Keratinocyte (primary cell): ENCODE results near the gene AHNAK2. TPM values are rescaled to one million over a fixed set of nuclear protein-coding genes. Genes with fewer than 3 reads are reported as not detected.

Experiments used
- DNase-seq: peaks from one replicate; pipeline ENCODE4 v3.0.0-alpha.2; 2011; ENCODE audit warnings: low read depth, missing footprints, low spot score
- FAIRE-seq: peaks from 2 replicates; lab custom pipeline; 2011; peaks lifted over from hg19 to GRCh38; lab: Jason Lieb, UNC
- H2AFZ ChIP-seq: 2 replicates; pipeline ENCODE4 v1.6.0; 2012; ENCODE audit warnings: low read length, control low read depth, inconsistent platforms; ENCODE audit not compliant: control insufficient read depth
- H3K27ac ChIP-seq: 2 replicates; pipeline ENCODE4 v1.5.1; 2011; ENCODE audit warnings: low read length; ENCODE audit not compliant: control insufficient read depth, insufficient read depth
- H3K27me3 ChIP-seq: 3 replicates; pipeline ENCODE4 v1.6.0; 2011; ENCODE audit warnings: low read length; ENCODE audit not compliant: control insufficient read depth, insufficient read depth; ENCODE audit errors: extremely low read depth
- H3K36me3 ChIP-seq, 2 experiments: 2 replicates in 1 of 2; 3 replicates in 1 of 2; pipeline ENCODE4 v1.5.1; 2011; ENCODE audit warnings: low read length in 2 of 2, mild to moderate bottlenecking in 1 of 2; ENCODE audit not compliant: control insufficient read depth in 2 of 2, insufficient read depth in 2 of 2; ENCODE audit errors: extremely low read depth in 1 of 2
- H3K4me1 ChIP-seq: 3 replicates; pipeline ENCODE4 v1.5.1; 2011; ENCODE audit warnings: low read length; ENCODE audit not compliant: control insufficient read depth, insufficient read depth; ENCODE audit errors: extremely low read depth
- H3K4me2 ChIP-seq: 3 replicates; pipeline ENCODE4 v1.6.0; 2011; ENCODE audit warnings: low read depth, low read length; ENCODE audit not compliant: control insufficient read depth, insufficient read depth; ENCODE audit errors: extremely low read depth
- H3K4me3 ChIP-seq, 3 experiments: fragments of 200-600 bp in 1 of 3; sonication (generic) in 1 of 3; 2 replicates in 2 of 3; 3 replicates in 1 of 3; pipeline ENCODE4 v1.5.1; 2011 to 2016; ENCODE audit warnings: low read length in 3 of 3, mild to moderate bottlenecking in 3 of 3, control low read depth in 2 of 3, inconsistent platforms in 1 of 3, low read depth in 1 of 3, mixed read lengths in 1 of 3, mixed run types in 1 of 3, moderate library complexity in 1 of 3; ENCODE audit not compliant: control insufficient read depth in 2 of 3, insufficient read depth in 2 of 3; ENCODE audit errors: extremely low read depth in 1 of 3
- H3K79me2 ChIP-seq: 2 replicates; pipeline ENCODE4 v1.6.0; 2012; ENCODE audit warnings: low read length; ENCODE audit not compliant: control insufficient read depth, insufficient read depth
- H3K9ac ChIP-seq: 3 replicates; pipeline ENCODE4 v1.6.0; 2011; ENCODE audit warnings: low read length; ENCODE audit not compliant: control insufficient read depth, insufficient read depth; ENCODE audit errors: extremely low read depth
- H3K9me1 ChIP-seq: 3 replicates; pipeline ENCODE4 v1.6.0; 2011; ENCODE audit warnings: low read length; ENCODE audit not compliant: control insufficient read depth, insufficient read depth; ENCODE audit errors: extremely low read depth
- H3K9me3 ChIP-seq: 2 replicates; pipeline ENCODE4 v1.5.1; 2012; ENCODE audit warnings: low read depth, low read length; ENCODE audit not compliant: control insufficient read depth
- H4K20me1 ChIP-seq: 3 replicates; pipeline ENCODE4 v1.6.0; 2011; ENCODE audit warnings: low read length; ENCODE audit not compliant: control insufficient read depth, insufficient read depth; ENCODE audit errors: extremely low read depth
- CTCF ChIP-seq, 3 experiments: IDR thresholded peaks in 1 of 3; conservative IDR thresholded peaks in 1 of 3; optimal IDR thresholded peaks in 1 of 3; 2 replicates in 2 of 3; 3 replicates in 1 of 3; pipeline versions ENCODE3 to v1.5.1; 2011; ENCODE audit warnings: low read length in 3 of 3, mild to moderate bottlenecking in 3 of 3, moderate library complexity in 2 of 3, control low read depth in 1 of 3, inconsistent platforms in 1 of 3; ENCODE audit not compliant: insufficient read depth in 2 of 3; ENCODE audit errors: extremely low read depth in 1 of 3
- EZH2 ChIP-seq: IDR thresholded peaks from one replicate; pipeline ENCODE4 v1.6.1; 2012; ENCODE audit warnings: inconsistent platforms, mild to moderate bottlenecking, low read length, moderate library complexity
- dilution Hi-C: fragments of 300-500 bp; cut with MboI; formaldehyde crosslinking; loops from one replicate; pipeline ENCODE4 v1.7.0; 2020; ENCODE audit warnings: low sequenced_read_pairs; ENCODE audit not compliant: extremely low pct_ligation_motif_present
- polyA plus RNA-seq, 5 experiments: library from polyadenylated mRNA; depleted of rRNA in 3 of 5; stranded (reverse) in 3 of 5; stranded (forward) in 1 of 5; unstranded in 1 of 5; fragments of >200 nt; gene quantifications; 1 replicate in 1 of 5; 2 replicates in 3 of 5; 3 replicates in 1 of 5; pipeline versions ENCODE4 v1.2.1 to v1.2.3, GENCODE V29; 2011 to 2012; ENCODE audit warnings: missing spikeins in 2 of 5, low read depth in 1 of 5, low replicate concordance in 1 of 5

AHNAK2 gene
- polyA plus RNA-seq, 1 donor (not counting 4 experiments of a cell fraction or from before 2014, with no cell fraction given): 164 TPM

DNA sequence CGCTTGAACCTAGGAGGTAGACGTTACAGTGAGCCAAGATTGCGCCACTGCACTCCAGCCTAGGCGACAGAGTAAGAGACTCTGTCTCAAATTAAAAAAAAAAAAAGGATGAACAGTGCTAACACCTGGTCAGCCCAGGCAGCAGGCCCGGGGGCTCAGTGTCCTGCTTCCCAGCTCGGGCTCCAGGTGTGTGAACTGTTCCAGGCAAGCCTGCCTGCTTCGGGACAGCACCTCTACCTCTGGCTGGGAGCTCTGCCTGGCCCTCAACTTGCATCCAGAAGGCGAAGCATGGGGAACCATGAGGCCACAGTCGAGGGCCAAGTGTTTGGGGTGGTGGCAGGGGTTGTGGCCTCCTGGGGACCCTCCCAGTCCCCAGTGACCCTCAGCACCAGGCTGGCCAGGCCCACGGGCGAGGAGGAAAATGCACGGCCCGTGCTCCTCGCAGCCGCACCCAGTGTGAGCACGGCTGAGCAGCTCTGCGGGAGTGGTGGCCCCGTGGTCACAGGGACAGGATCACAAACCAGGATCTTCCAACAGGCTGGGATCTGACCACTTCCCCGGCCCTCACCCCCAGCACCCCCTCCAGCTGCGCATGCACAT is 27.3 kb upstream of the AHNAK2 start:
- H3K36me3 ChIP-seq: peaks cover 11 to 16% of the 10 kb centered on the region in 2 experiments
- dilution Hi-C loops: no loop called here

GRCh38 chr14:104999361-104999760 is 21.2 kb upstream of the AHNAK2 start:
- no peaks in the 10 kb centered on the region for H3K9me1 ChIP-seq
- no peaks in the 10 kb centered on the region for H3K27me3 ChIP-seq
- no peak overlapping the region for H3K4me2 ChIP-seq
- no peak overlapping the region for H3K4me3 ChIP-seq
- H4K20me1 ChIP-seq: no peaks in the 10 kb centered on the region
- H3K9me3 ChIP-seq: no peaks in the 10 kb centered on the region
- no peak overlapping the region for H3K27ac ChIP-seq
- dilution Hi-C loops: no loop called here
- TF ChIP-seq CTCF (optimal IDR thresholded peaks at IDR 0.05 in 1 of 3, IDR thresholded peaks at IDR 0.05 in 1 of 3, conservative IDR thresholded peaks at IDR 0.05 in 1 of 3; ENCODE audit: extremely low read depth in 1 of 3, insufficient read depth in 2 of 3, low read length in 3 of 3): no peak
- TF ChIP-seq EZH2: no peak
- H2AFZ ChIP-seq: no peak overlapping the region
- FAIRE-seq (no peak), DNase-seq (no peak)
- peaks cover 3 to 13% of the 10 kb centered on the region in 2 experiments for H3K36me3 ChIP-seq
- peaks cover 4% of the 10 kb centered on the region for H3K79me2 ChIP-seq
- H3K4me1 ChIP-seq: no peaks in the 10 kb centered on the region
- no peak overlapping the region for H3K9ac ChIP-seq

More for the DNA sequence above, 27.3 kb upstream of the AHNAK2 start:
- peaks cover 10% of the 10 kb centered on the region for H4K20me1 ChIP-seq
- H3K4me2 ChIP-seq: no peak overlapping the region
- no peaks in the 10 kb centered on the region for H3K4me1 ChIP-seq
- H3K27ac ChIP-seq: no peak overlapping the region
- no peaks in the 10 kb centered on the region for H3K27me3 ChIP-seq
- H3K9ac ChIP-seq: no peak overlapping the region
- TF ChIP-seq EZH2: no peak
- TF ChIP-seq CTCF (optimal IDR thresholded peaks at IDR 0.05 in 1 of 3, IDR thresholded peaks at IDR 0.05 in 1 of 3, conservative IDR thresholded peaks at IDR 0.05 in 1 of 3; ENCODE audit: extremely low read depth in 1 of 3, insufficient read depth in 2 of 3, low read length in 3 of 3): no peak
- H3K9me1 ChIP-seq: no peaks in the 10 kb centered on the region
- H2AFZ ChIP-seq: no peak overlapping the region
- no peak for FAIRE-seq
- no peak for DNase-seq
- H3K9me3 ChIP-seq: no peaks in the 10 kb centered on the region
- H3K79me2 ChIP-seq: peaks cover 50% of the 10 kb centered on the region
- no peak overlapping the region for H3K4me3 ChIP-seq
